DND-41 (cell line): ENCODE results near the gene RNF130.

Experiments
- CTCF ChIP-seq: IDR thresholded peaks from 2 replicates; pipeline ENCODE4 v1.5.1; 2012; ENCODE audit warnings: borderline replicate concordance, low read length, moderate library complexity, mild to moderate bottlenecking; ENCODE audit not compliant: poor library complexity, severe bottlenecking; ENCODE audit errors: extremely low read depth
- EZH2 ChIP-seq: IDR thresholded peaks from 3 replicates; pipeline ENCODE4 v1.6.1; 2012; ENCODE audit warnings: borderline replicate concordance, low read depth, mild to moderate bottlenecking, moderate library complexity, low read length, inconsistent platforms; ENCODE audit not compliant: severe bottlenecking

- no peak for TF ChIP-seq CTCF
- TF ChIP-seq EZH2: no peak
Measured at GRCh38 chr5:179920175-179920574, 151.4 kb downstream of the RNF130 start.
